GM10248 (cell line): ENCODE data around the gene VWA5B1.

Experiments used
- CTCF ChIA-PET: fragments of 300-600 bp; sonication (Branson Sonifier 250); formaldehyde crosslinking; extraction: SDS; loops from one replicate; lab custom pipeline; 2021; ENCODE audit warnings: antibody characterized with exemption; lab: Yijun Ruan, JAX
- POLR2A ChIA-PET: fragments of 350-650 bp; sonication (Branson Sonifier 250); formaldehyde crosslinking; extraction: SDS; loops from one replicate; lab custom pipeline; 2020; ENCODE audit warnings: antibody characterized with exemption; lab: Yijun Ruan, JAX
- DNase-seq: peaks from one replicate; pipeline ENCODE4 v3.0.0; 2012; ENCODE audit errors: extremely low spot score
- CTCF ChIP-seq: IDR thresholded peaks from 2 replicates; pipeline ENCODE4 v1.5.1; 2012; ENCODE audit warnings: mild to moderate bottlenecking, low read depth; ENCODE audit errors: extremely low read depth, missing control alignments, control extremely low read depth

Gene VWA5B1

GRCh38 chr1:20324704-20325406, 34.2 kb downstream of the VWA5B1 start:
- CTCF ChIA-PET, result interaction anchor here (0.7 to 2.1 kb wide), 2 partner anchors 8 to 52 kb away, joined by 4 to 9 read pairs; no protein-coding TSS in a partner anchor
- TF ChIP-seq CTCF, result no peak
- no peak for DNase-seq
- POLR2A ChIA-PET, result no interaction called here

- POLR2A ChIA-PET, result no interaction called here
- no peak for DNase-seq
- no peak for TF ChIP-seq CTCF
- CTCF ChIA-PET, result interaction anchor here (0.7 kb wide), 1 partner anchor 51 kb away, joined by 4 read pairs; no protein-coding TSS in a partner anchor
These were observed 34.8 kb downstream of the VWA5B1 start for GRCh38 chr1:20325407-20325843.

GRCh38 chr1:20325844-20326420, 35.3 kb downstream of the VWA5B1 start:
- TF ChIP-seq CTCF, result no peak
- CTCF ChIA-PET, result interaction anchor here (0.7 kb wide), 1 partner anchor 51 kb away, joined by 4 read pairs; no protein-coding TSS in a partner anchor
- DNase-seq, result no peak
- POLR2A ChIA-PET, result no interaction called here

- ChIA-PET POLR2A (no interaction called here), CTCF (no interaction called here)
- DNase-seq, result no peak
- no peak for TF ChIP-seq CTCF
These were observed 36.8 kb downstream of the VWA5B1 start for GRCh38 chr1:20327467-20327866.

- TF ChIP-seq CTCF, result no peak
- POLR2A ChIA-PET, result no interaction called here
- CTCF ChIA-PET, result no interaction called here
- no peak for DNase-seq
These were observed 37.5 kb downstream of the VWA5B1 start for GRCh38 chr1:20328201-20328600.

GRCh38 chr1:20329793-20330542, 39.3 kb downstream of the VWA5B1 start:
- no peak for DNase-seq
- CTCF ChIA-PET, result interaction anchor here (1.0 kb wide), 1 partner anchor 114 kb away, joined by 3 read pairs; no protein-coding TSS in a partner anchor
- no peak for TF ChIP-seq CTCF
- POLR2A ChIA-PET, result no interaction called here
